Tibial nerve (tissue), 4 donors: Measurements from ENCODE around the gene WFS1. TPM values are rescaled to one million over a fixed set of nuclear protein-coding genes. Genes with fewer than 3 reads are reported as not detected.
A peak's percentile ranks its signal among the peaks of the same experiment; 100 is the strongest.

Experiments used
- DNase-seq, 2 donors: peaks; one replicate each; pipeline ENCODE4 v3.0.0-alpha.2; 2019; ENCODE audit warnings: low spot score in 2 of 2
- H3K27ac ChIP-seq, 4 donors: fragments of 200-600 bp; sonication (generic) in 3 of 4; one replicate each; pipeline ENCODE4 v1.5.1; 2017 to 2019; ENCODE audit warnings: mild to moderate bottlenecking in 1 of 4
- H3K27me3 ChIP-seq, 2 donors: fragments of 200-600 bp; sonication (generic) in 1 of 2; one replicate each; pipeline versions ENCODE4 v1.5.1 to v1.6.0; 2017 to 2019
- H3K36me3 ChIP-seq, 3 donors: fragments of 200-600 bp; sonication (generic); one replicate each; pipeline ENCODE4 v1.5.1; 2018 to 2019
- H3K4me1 ChIP-seq, 4 donors: fragments of 200-600 bp; sonication (generic) in 3 of 4; one replicate each; pipeline ENCODE4 v1.5.1; 2017 to 2019
- H3K4me3 ChIP-seq, 4 donors: fragments of 200-600 bp; sonication (generic) in 3 of 4; one replicate each; pipeline ENCODE4 v1.5.1; 2017 to 2019; ENCODE audit warnings: mild to moderate bottlenecking in 1 of 4, moderate library complexity in 1 of 4
- H3K9me3 ChIP-seq, 4 donors: fragments of 200-600 bp; sonication (generic) in 3 of 4; one replicate each; pipeline ENCODE4 v1.5.1; 2017 to 2019
- CTCF ChIP-seq, 5 experiments: fragments of 200-600 bp in 3 of 5; fragments of 450-650 bp in 2 of 5; sonication (generic) in 3 of 5; IDR thresholded peaks; one replicate each; pipeline ENCODE4 v1.5.1; 2016 to 2019; ENCODE audit warnings: antibody characterized with exemption in 5 of 5, mild to moderate bottlenecking in 3 of 5, moderate library complexity in 2 of 5
- EP300 ChIP-seq, 2 donors: sonication (generic); formaldehyde crosslinking; IDR thresholded peaks; one replicate each; pipeline ENCODE4 v1.6.1; 2017; ENCODE audit warnings: antibody characterized with exemption in 2 of 2, mild to moderate bottlenecking in 1 of 2
- POLR2A ChIP-seq, 2 donors: fragments of 450-650 bp; IDR thresholded peaks; one replicate each; pipeline ENCODE4 v1.6.1; 2017; ENCODE audit warnings: antibody characterized with exemption in 2 of 2, mild to moderate bottlenecking in 2 of 2, moderate library complexity in 2 of 2
- WGBS, 2 donors: methylation state at CpG; one replicate each; pipeline ENCODE4 v1.1.5; 2018; 5-methylcytosine and 5-hydroxymethylcytosine counted together
- total RNA-seq, 4 donors: library from RNA; depleted of rRNA; stranded (reverse); fragments of >200 nt; gene quantifications; one replicate each; pipeline ENCODE4 v1.1.0, GENCODE V29; 2016

WFS1 gene
- 100 to 1,000 TPM in 1 of 4 donors, 10 to 100 TPM in 3; 52.8 to 125 (median 57.9) TPM for total RNA-seq

- TF ChIP-seq EP300 (IDR thresholded peaks at IDR 0.05) (peak; percentile 70 to 81), CTCF (IDR thresholded peaks at IDR 0.05) (peak in 1 of 5 experiments; percentile 24), POLR2A (IDR thresholded peaks at IDR 0.05) (peak; percentile 81 to 89)
Observed at GRCh38 chr4:6269616-6270511, at the start of gene WFS1. Gene WFS1 (plus strand): TSS chr4:6269850. CDS start chr4:6277456, 7,606 bp downstream.

GRCh38 chr4:6221301-6221850 lies 48.3 kb upstream of the WFS1 start:
- Histone ChIP-seq H3K4me1 (peaks cover 0 to 12% (median 0%) of the 10 kb centered on the region in 4 donors), H3K36me3 (peaks cover 0 to 5% (median 0%) of the 10 kb centered on the region in 3 donors), H3K4me3 (peak overlapping the region in 1 of 4 donors; percentile 32), H3K27ac (no peak overlapping the region), H3K9me3 (peaks cover 0 to 15% (median 2%) of the 10 kb centered on the region in 4 donors), H3K27me3 (peaks cover 0 to 37% of the 10 kb centered on the region in 2 donors)
- TF ChIP-seq CTCF (IDR thresholded peaks at IDR 0.05), result no peak
- no peak for TF ChIP-seq EP300 (IDR thresholded peaks at IDR 0.05)
- TF ChIP-seq POLR2A (IDR thresholded peaks at IDR 0.05), result no peak
- DNase-seq, result no peak
- WGBS, 2 donors, result 20% methylated on average over 16 of the region's 16 CpGs

More at GRCh38 chr4:6269616-6270511, at the start of gene WFS1:
- H3K27ac ChIP-seq, result peak within 1 kb of the TSS; percentile 40 to 89 (median 78)
- WGBS, 2 donors, result 0% methylated on average over 4 to 26 of the region's 104 CpGs
- peak within 1 kb of the TSS; percentile 80 to 99 (median 92) for H3K4me3 ChIP-seq
- H3K27me3 ChIP-seq, result no peaks in the 10 kb centered on the region
- no peaks in the 10 kb centered on the region for H3K36me3 ChIP-seq
- DNase-seq, result peak; percentile 97 to 98
- H3K9me3 ChIP-seq, result no peaks in the 10 kb centered on the region
- peaks cover 0 to 50% (median 35%) of the 10 kb centered on the region in 4 donors for H3K4me1 ChIP-seq

GRCh38 chr4:6221851-6222760 lies 47.5 kb upstream of the WFS1 start:
- DNase-seq, result no peak
- peaks cover 0 to 15% (median 2%) of the 10 kb centered on the region in 4 donors for H3K9me3 ChIP-seq
- H3K27me3 ChIP-seq, result peaks cover 0 to 37% of the 10 kb centered on the region in 2 donors

GRCh38 chr4:6222761-6223292 lies 46.8 kb upstream of the WFS1 start:
- no peak for DNase-seq
- 62% methylated on average over 10 of the region's 10 CpGs for WGBS, 2 donors
- peaks cover 0 to 37% of the 10 kb centered on the region in 2 donors for H3K27me3 ChIP-seq
- no peak overlapping the region for H3K27ac ChIP-seq
- TF ChIP-seq CTCF (IDR thresholded peaks at IDR 0.05) (no peak), POLR2A (IDR thresholded peaks at IDR 0.05) (no peak)
- no peak overlapping the region for H3K4me3 ChIP-seq
- peaks cover 0 to 15% (median 2%) of the 10 kb centered on the region in 4 donors for H3K9me3 ChIP-seq
- peaks cover 0 to 12% (median 0%) of the 10 kb centered on the region in 4 donors for H3K4me1 ChIP-seq
- peaks cover 0 to 5% (median 0%) of the 10 kb centered on the region in 3 donors for H3K36me3 ChIP-seq

More at GRCh38 chr4:6221851-6222760, 47.5 kb upstream of the WFS1 start:
- Histone ChIP-seq H3K27ac (no peak overlapping the region), H3K4me3 (peak overlapping the region in 1 of 4 donors; percentile 32), H3K4me1 (peaks cover 0 to 12% (median 0%) of the 10 kb centered on the region in 4 donors), H3K36me3 (peaks cover 0 to 5% (median 0%) of the 10 kb centered on the region in 3 donors)
- WGBS, 2 donors, result 9 to 30% methylated on average over 28 to 34 of the region's 84 CpGs
- TF ChIP-seq EP300 (IDR thresholded peaks at IDR 0.05), result no peak
- TF ChIP-seq CTCF (IDR thresholded peaks at IDR 0.05), result no peak
- TF ChIP-seq POLR2A (IDR thresholded peaks at IDR 0.05), result no peak
